ENCODE measurements around the gene CDC42EP2. TPM values are rescaled to one million over a fixed set of nuclear protein-coding genes. Genes with fewer than 3 reads are reported as not detected.

The CDC42EP2 gene
- polyA plus RNA-seq, 2 of the 4 experiments (the other 2 are of a cell fraction) = 3.0 to 8.5 TPM

- Histone ChIP-seq H3K9me3 (no peaks in the 10 kb centered on the region), H3K27ac (peak overlapping the region in 1 of 2 experiments; percentile 26; a peak in 1 of 6 replicates), H3K4me2 (no peak overlapping the region), H3K4me1 (peaks cover 32% of the 10 kb centered on the region), H3K4me3 (no peak overlapping the region)
- POLR2A ChIA-PET = no interaction called here
- CTCF ChIA-PET = interaction anchor here (76.3 to 78.3 kb wide), 2 partner anchors 8 to 27 kb away, joined by 3090 read pairs; partner anchors contain the start of genes CDC42EP2, DPF2, POLA2 and TIGD3
- no peak for DNase-seq (ENCODE audit: low read depth in 1 of 2, low spot score in 1 of 2)
- WGBS (ENCODE audit: missing lambda C conversion rate) = 77% methylated on average over 6 of the region's 6 CpGs
- TF ChIP-seq ZFP36 (IDR thresholded peaks at IDR 0.05; ENCODE audit: borderline replicate concordance, partially characterized antibody) (no peak), HEYL (CRISPR knock-in tag; IDR thresholded peaks at IDR 0.05) (no peak), ELK1 (IDR thresholded peaks at IDR 0.05; ENCODE audit: low read depth, low read length) (no peak), RNF2 (IDR thresholded peaks at IDR 0.05; ENCODE audit: borderline replicate concordance, low read depth) (no peak), RCOR1 (IDR thresholded peaks at IDR 0.05; ENCODE audit: low read depth, low read length) (no peak), ATOH8 (CRISPR knock-in tag; IDR thresholded peaks at IDR 0.05; ENCODE audit: low read depth) (no peak), USF2 (IDR thresholded peaks at IDR 0.05) (no peak), HOXB5 (CRISPR knock-in tag; IDR thresholded peaks at IDR 0.05) (no peak), MAFK (IDR thresholded peaks at IDR 0.05; ENCODE audit: partially characterized antibody) (no peak), FOSL2 (IDR thresholded peaks at IDR 0.05) (no peak), FOSL2 (CRISPR knock-in tag; IDR thresholded peaks at IDR 0.05) (no peak), REST (IDR thresholded peaks at IDR 0.05) (no peak), HMGXB4 (CRISPR knock-in tag; IDR thresholded peaks at IDR 0.05; ENCODE audit: borderline replicate concordance) (no peak), RAD21 (conservative IDR thresholded peaks at IDR 0.05 in 1 of 2, IDR thresholded peaks at IDR 0.05 in 1 of 2) (no peak), RARB (CRISPR knock-in tag; IDR thresholded peaks at IDR 0.05) (no peak), NR3C1 (IDR thresholded peaks at IDR 0.05) (no peak), GATA3 (IDR thresholded peaks at IDR 0.05; ENCODE audit: borderline replicate concordance) (no peak)
- TF ChIP-seq, protein P1, sequence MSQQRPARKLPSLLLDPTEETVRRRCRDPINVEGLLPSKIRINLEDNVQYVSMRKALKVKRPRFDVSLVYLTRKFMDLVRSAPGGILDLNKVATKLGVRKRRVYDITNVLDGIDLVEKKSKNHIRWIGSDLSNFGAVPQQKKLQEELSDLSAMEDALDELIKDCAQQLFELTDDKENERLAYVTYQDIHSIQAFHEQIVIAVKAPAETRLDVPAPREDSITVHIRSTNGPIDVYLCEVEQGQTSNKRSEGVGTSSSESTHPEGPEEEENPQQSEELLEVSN (IDR thresholded peaks at IDR 0.05; ENCODE audit: borderline replicate concordance, low read depth) = no peak
- FAIRE-seq = no peak
- no peak for ATAC-seq
Measured at GRCh38 chr11:65288706-65289536, 25.7 kb upstream of the CDC42EP2 start.

All from A549 (cell line).